Kidney epithelial cell (primary cell): Measurements from ENCODE around the gene CCDC107. TPM values are rescaled to one million over a fixed set of nuclear protein-coding genes. Genes with fewer than 3 reads are reported as not detected.

Source experiments
- DNase-seq: peaks from one replicate; pipeline ENCODE4 v3.0.0-alpha.2; 2010; ENCODE audit warnings: low read depth
- H3K27me3 ChIP-seq: 2 replicates; pipeline ENCODE4 v1.6.0; 2011; ENCODE audit warnings: low read length; ENCODE audit not compliant: control insufficient read depth, insufficient read depth
- H3K36me3 ChIP-seq: 2 replicates; pipeline ENCODE4 v1.5.1; 2011; ENCODE audit warnings: low read length; ENCODE audit not compliant: control insufficient read depth, insufficient read depth
- H3K4me3 ChIP-seq: 2 replicates; pipeline ENCODE4 v1.5.1; 2011; ENCODE audit warnings: low read depth, mild to moderate bottlenecking, control low read depth, low read length
- total RNA-seq: library from RNA; depleted of rRNA; stranded (reverse); fragments of >200 nt; gene quantifications from 2 replicates; pipeline ENCODE4 v1.2.3, GENCODE V29; 2015
- TF ChIP-seq, protein P1 (sequence below): IDR thresholded peaks from 2 replicates; pipeline ENCODE4 v1.5.1; 2011; ENCODE audit warnings: mild to moderate bottlenecking, moderate library complexity, low read length, control low read depth, inconsistent platforms; ENCODE audit not compliant: insufficient read depth, poor library complexity, severe bottlenecking

CCDC107 gene
- total RNA-seq, 1 donor from 2014 or later: 14.0 TPM

DNA sequence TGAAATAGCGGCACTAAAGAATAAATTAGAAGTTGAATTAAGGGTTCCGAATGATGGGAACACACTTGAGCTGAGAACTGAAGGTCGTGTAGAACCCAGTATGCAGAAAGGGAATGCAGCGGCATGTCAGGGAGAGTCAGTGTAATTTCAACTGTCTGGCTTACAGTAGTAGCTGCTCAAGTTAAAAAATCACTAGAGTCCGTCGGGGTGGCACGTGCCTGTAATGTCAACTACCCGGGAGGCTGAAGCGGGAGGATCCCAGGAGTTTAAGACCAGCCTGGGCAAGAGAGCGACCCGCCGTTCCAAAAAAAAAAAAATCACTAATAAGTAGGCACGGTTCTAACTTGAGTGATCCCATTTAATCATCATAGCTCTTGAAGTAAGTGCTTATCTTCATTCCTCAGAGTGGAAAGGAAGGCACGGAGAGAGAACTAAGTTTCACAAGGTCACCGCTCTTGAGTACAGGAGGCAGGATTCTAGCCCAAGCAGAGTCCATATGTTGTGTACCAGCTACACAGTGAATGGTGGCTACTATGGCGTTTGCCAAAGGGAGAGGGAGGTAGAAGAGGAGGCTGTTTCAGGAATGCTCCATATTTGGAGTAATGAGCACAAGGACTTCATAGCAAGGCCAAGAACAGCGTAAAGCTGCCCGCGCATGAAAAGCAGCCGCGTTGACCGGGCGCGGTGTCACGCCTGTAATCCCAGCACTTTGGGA, 1.1 kb upstream of the CCDC107 start:
- Histone ChIP-seq H3K4me3 (peak overlapping the region; percentile 46), H3K27me3 (no peaks in the 10 kb centered on the region), H3K36me3 (peaks cover 2% of the 10 kb centered on the region)
- TF ChIP-seq, protein P1, sequence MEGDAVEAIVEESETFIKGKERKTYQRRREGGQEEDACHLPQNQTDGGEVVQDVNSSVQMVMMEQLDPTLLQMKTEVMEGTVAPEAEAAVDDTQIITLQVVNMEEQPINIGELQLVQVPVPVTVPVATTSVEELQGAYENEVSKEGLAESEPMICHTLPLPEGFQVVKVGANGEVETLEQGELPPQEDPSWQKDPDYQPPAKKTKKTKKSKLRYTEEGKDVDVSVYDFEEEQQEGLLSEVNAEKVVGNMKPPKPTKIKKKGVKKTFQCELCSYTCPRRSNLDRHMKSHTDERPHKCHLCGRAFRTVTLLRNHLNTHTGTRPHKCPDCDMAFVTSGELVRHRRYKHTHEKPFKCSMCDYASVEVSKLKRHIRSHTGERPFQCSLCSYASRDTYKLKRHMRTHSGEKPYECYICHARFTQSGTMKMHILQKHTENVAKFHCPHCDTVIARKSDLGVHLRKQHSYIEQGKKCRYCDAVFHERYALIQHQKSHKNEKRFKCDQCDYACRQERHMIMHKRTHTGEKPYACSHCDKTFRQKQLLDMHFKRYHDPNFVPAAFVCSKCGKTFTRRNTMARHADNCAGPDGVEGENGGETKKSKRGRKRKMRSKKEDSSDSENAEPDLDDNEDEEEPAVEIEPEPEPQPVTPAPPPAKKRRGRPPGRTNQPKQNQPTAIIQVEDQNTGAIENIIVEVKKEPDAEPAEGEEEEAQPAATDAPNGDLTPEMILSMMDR: no peak
- no peak for DNase-seq

DNA sequence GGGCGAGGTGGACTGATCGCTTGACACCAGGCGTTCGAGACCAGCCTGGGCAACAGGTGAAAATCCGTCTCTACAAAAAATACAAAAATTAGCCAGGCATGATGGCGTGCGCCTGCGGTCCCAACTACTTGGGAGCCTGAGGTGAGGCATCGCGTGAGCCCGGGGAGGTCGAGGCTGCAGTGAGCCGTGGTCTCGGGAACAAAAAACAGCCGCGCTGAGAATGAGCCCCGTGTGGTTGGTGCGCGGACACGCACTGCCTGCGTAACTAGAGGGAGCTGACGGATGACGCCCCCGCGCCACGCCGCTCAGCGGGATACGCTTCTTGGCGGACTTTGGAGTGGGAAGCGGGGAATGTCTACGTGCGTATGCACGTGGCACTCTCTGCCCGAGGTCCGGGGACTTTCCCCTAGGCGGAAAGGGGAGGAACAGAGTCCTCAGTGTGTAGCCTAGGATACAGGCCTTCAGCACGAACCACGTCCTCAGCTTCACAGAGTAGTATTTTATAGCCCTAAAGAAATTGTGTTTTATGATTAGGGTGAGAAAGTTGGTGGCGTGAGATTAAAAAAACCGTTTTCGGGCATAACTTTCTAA, 451 bp upstream of the CCDC107 start, which contains the start of gene RMRP:
TSS of gene RMRP (minus strand) at position 474 of the 591 bp plus-strand sequence.
- H3K4me3 ChIP-seq: peak within 1 kb of the TSS; percentile 68
- peak; percentile 99 for DNase-seq
- peaks cover 2% of the 10 kb centered on the region for H3K36me3 ChIP-seq
- TF ChIP-seq, protein P1: peak; percentile 15
- H3K27me3 ChIP-seq: no peaks in the 10 kb centered on the region

DNA sequence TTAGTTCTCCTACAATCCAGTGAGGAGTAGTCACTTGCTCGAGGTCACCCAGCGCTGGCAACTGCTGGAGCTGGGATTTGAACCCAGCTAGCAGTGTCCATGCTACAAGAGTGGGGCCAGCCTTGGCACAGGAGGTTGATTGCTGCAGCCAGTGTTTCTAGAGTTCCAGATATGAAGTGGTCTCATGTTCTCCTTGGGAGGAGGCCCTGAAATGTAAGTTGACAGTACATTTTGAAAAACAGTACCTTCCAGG, 802 bp downstream of the CCDC107 start:
- DNase-seq: no peak
- peak overlapping the region; percentile 68 for H3K4me3 ChIP-seq
- TF ChIP-seq, protein P1: no peak
- peaks cover 2% of the 10 kb centered on the region for H3K36me3 ChIP-seq
- no peaks in the 10 kb centered on the region for H3K27me3 ChIP-seq

DNA sequence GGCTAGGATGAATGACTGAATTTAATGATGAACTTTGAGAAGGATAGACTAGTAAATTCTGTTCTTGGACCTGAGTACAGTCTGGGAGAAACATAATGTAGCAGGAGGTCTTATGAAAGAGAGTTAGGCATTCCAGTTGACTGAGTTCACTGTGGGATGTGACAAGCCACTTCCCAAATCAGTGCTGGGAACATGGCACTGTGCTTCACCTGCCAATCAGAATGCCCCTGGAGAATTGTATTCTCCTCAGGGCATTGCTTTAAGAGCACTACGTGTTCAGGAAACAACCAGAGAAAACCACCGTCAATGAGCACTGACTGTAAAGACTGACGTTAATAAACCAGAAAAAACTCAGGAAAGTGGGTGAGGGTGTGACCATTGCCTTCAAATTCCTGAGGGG, 1.2 kb downstream of the CCDC107 start:
- Histone ChIP-seq H3K36me3 (peaks cover 2% of the 10 kb centered on the region), H3K27me3 (no peaks in the 10 kb centered on the region), H3K4me3 (peak overlapping the region; percentile 68)
- TF ChIP-seq, protein P1: no peak
- DNase-seq: no peak

DNA sequence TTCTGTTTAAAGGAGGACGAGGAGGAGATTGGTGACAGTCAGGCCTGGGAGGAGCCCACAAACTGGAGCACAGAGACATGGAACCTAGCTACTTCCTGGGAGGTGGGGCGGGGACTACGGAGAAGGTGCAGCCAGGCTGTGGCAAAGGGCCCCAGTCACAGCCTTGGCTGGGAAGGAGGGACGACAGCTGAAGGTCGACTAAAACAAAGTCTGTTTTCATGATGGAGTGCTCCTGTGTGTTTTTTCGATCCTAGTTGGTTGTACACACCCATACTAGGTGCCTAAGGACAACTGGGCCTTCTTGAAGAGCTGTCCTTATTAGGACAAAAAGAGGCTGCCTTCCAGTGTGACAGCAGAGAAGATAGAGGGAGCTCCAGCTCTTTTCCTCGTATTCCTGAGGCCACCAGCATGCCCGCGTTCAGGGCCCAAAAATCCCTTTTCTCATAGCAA, 2.9 kb downstream of the CCDC107 start:
- peaks cover 2% of the 10 kb centered on the region for H3K36me3 ChIP-seq
- TF ChIP-seq, protein P1: peak; percentile 51
- no peak overlapping the region for H3K4me3 ChIP-seq
- H3K27me3 ChIP-seq: no peaks in the 10 kb centered on the region
- DNase-seq: no peak
